ENCODE results near the gene CD14.
A peak's percentile ranks its signal among the peaks of the same experiment; 100 is the strongest.

DNA sequence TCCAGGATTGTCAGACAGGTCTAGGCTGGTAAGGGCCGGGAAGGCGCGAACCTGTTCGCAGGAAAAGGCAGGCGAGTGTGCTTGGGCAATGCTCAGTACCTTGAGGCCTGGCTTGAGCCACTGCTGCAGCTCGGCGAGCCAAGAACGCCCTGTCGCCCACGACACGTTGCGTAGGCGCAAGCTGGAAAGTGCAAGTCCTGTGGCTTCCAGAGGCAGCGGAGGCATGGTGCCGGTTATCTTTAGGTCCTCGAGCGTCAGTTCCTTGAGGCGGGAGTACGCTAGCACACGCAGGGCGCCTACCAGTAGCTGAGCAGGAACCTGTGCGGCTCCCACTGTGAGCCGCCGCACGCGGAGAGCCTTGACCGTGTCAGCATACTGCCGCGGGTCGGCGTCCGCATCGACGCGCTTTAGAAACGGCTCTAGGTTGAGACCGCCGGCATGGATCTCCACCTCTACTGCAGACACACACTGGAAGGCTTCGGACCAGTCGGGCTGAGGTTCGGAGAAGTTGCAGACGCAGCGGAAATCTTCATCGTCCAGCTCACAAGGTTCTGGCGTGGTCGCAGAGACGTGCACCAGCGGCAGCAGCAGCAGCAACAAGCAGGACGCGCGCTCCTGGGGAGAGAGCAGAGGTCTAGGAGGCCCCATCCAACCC, 482 bp downstream of the CD14 start:
- TF ChIP-seq, protein P1, sequence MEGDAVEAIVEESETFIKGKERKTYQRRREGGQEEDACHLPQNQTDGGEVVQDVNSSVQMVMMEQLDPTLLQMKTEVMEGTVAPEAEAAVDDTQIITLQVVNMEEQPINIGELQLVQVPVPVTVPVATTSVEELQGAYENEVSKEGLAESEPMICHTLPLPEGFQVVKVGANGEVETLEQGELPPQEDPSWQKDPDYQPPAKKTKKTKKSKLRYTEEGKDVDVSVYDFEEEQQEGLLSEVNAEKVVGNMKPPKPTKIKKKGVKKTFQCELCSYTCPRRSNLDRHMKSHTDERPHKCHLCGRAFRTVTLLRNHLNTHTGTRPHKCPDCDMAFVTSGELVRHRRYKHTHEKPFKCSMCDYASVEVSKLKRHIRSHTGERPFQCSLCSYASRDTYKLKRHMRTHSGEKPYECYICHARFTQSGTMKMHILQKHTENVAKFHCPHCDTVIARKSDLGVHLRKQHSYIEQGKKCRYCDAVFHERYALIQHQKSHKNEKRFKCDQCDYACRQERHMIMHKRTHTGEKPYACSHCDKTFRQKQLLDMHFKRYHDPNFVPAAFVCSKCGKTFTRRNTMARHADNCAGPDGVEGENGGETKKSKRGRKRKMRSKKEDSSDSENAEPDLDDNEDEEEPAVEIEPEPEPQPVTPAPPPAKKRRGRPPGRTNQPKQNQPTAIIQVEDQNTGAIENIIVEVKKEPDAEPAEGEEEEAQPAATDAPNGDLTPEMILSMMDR (IDR thresholded peaks at IDR 0.05 in 4 of 5, conservative IDR thresholded peaks at IDR 0.05 in 1 of 5), result no peak
- TF ChIP-seq POLR2A (IDR thresholded peaks at IDR 0.05), result peak; percentile 15 to 47
